ENCODE measurements around the gene VWA8.

DNA sequence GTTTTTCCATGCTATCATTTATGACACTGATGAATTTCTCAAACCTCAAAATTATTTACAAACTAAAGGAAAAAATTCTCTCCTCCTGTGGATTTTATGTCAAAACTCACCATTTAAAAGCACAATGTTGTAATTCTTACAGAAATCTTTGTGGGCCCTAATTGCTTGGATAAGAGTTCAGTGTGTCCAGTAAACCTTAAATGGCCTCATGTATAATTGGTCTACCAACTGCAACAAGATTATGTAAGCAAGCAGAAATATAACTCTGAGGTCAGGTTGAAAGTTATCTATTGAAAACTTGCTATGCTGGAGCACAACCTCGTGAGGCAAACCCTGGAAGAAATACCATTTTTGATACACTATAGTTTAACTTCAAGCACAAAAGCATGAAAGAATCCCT, 22.0 kb downstream of the VWA8 start:
- TF ChIP-seq, protein P1, sequence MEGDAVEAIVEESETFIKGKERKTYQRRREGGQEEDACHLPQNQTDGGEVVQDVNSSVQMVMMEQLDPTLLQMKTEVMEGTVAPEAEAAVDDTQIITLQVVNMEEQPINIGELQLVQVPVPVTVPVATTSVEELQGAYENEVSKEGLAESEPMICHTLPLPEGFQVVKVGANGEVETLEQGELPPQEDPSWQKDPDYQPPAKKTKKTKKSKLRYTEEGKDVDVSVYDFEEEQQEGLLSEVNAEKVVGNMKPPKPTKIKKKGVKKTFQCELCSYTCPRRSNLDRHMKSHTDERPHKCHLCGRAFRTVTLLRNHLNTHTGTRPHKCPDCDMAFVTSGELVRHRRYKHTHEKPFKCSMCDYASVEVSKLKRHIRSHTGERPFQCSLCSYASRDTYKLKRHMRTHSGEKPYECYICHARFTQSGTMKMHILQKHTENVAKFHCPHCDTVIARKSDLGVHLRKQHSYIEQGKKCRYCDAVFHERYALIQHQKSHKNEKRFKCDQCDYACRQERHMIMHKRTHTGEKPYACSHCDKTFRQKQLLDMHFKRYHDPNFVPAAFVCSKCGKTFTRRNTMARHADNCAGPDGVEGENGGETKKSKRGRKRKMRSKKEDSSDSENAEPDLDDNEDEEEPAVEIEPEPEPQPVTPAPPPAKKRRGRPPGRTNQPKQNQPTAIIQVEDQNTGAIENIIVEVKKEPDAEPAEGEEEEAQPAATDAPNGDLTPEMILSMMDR (IDR thresholded peaks at IDR 0.05), result no peak
- TF ChIP-seq POLR2AphosphoS5 (IDR thresholded peaks at IDR 0.05), result no peak
